GM12873 (cell line): ENCODE measurements around the gene ANKRD60.

Experiments used
- TF ChIP-seq, protein P1 (sequence below): IDR thresholded peaks from 2 replicates; pipeline ENCODE4 v1.5.1; 2012; ENCODE audit warnings: low read depth, mild to moderate bottlenecking, moderate library complexity, low read length, control low read depth; ENCODE audit not compliant: insufficient read depth; ENCODE audit errors: missing control alignments

ANKRD60 gene

DNA sequence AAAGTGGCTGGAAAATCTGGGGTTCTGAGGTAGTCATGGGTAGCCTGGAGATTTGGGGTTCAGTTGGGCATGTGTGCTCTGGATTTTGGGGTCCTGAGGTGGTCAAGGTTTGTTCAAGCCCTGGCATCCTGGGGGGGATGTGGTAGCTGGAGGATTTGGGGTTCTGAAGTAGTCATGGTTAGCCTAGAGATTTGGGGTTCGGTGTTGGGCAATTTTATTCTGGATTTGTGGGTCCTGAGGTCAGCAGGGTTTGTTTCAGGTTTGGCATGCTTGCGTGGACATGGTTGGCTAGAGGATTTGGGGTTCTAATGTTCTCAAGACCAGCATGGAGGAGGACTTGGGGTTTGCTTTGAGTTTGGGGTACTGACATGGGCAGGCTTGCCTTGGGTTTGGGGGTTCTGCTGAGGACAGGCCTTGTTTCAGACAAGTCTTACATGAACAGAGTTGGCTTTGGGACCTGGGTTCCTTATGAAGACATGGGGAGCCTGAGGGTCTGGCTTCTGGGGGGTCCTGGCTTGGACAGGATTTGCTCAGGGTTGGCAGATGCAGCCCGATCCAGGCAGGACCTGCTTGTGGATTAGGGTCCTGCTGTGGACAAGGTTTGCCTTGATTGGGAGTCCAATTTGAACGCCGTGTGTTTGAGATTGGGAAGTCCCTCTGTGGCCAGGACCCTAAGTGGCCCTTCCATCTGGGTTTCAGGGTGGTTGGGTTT is 906 bp downstream of the ANKRD60 start:
- TF ChIP-seq, protein P1, sequence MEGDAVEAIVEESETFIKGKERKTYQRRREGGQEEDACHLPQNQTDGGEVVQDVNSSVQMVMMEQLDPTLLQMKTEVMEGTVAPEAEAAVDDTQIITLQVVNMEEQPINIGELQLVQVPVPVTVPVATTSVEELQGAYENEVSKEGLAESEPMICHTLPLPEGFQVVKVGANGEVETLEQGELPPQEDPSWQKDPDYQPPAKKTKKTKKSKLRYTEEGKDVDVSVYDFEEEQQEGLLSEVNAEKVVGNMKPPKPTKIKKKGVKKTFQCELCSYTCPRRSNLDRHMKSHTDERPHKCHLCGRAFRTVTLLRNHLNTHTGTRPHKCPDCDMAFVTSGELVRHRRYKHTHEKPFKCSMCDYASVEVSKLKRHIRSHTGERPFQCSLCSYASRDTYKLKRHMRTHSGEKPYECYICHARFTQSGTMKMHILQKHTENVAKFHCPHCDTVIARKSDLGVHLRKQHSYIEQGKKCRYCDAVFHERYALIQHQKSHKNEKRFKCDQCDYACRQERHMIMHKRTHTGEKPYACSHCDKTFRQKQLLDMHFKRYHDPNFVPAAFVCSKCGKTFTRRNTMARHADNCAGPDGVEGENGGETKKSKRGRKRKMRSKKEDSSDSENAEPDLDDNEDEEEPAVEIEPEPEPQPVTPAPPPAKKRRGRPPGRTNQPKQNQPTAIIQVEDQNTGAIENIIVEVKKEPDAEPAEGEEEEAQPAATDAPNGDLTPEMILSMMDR = no peak

GRCh38 chr20:58225452-58226200 is 2.8 kb downstream of the ANKRD60 start:
- TF ChIP-seq, protein P1 = no peak

DNA sequence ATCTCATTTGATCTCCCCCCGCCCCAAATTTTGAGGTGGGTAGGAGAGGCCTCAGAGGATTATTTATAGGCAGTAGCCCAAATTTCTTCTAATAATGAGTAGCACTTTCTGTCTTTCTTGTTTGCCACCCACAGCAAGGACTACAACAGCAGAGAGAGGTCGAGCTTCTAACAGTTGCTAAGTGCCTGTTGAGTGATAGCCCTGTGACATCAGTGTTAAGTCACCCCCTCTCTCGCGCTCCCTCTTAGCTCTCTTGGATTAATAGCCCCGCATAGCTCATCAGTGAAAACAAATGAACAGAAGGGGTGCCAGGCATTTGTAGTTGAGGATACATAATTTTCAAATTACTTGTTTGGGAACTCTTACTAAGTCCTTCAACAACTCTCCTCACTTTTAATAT is 3.5 kb downstream of the ANKRD60 start:
- TF ChIP-seq, protein P1 = no peak

DNA sequence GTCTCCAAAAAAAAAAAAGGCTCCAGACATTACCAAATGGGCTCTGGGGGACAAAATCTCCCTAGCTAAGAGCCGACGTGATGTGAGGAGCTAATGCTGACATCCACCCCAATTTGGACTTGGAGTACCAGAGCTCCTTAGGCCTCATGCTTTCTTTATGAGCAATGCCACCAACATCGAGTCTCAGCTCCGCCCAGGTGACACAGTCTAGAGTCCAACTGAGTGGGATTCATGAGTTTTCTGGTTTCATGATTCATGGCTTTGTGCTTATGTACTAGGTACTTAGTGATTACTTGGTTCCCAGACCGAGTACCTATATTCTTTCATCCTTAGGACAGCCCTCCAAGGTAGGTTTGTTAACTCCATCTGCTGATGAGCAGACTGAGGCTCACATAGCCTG is 4.4 kb downstream of the ANKRD60 start:
- TF ChIP-seq, protein P1 = no peak

GRCh38 chr20:58223358-58223941 is 5.0 kb downstream of the ANKRD60 start:
- TF ChIP-seq, protein P1 = no peak

- TF ChIP-seq, protein P1 = no peak
These were observed 6.0 kb downstream of the ANKRD60 start for GRCh38 chr20:58222446-58222845.

GRCh38 chr20:58219342-58219700 is 9.1 kb downstream of the ANKRD60 start:
- TF ChIP-seq, protein P1 = no peak
